Body of pancreas (tissue), 4 donors: ENCODE data around the gene PTPRA.

ENCODE experiments used
- CTCF ChIP-seq, 7 experiments: fragments of 450-650 bp in 4 of 7; fragments of 200-600 bp in 3 of 7; sonication (generic) in 3 of 7; IDR thresholded peaks; one replicate each; pipeline ENCODE4 v1.5.1; 2016 to 2019; ENCODE audit warnings: antibody characterized with exemption in 7 of 7
- POLR2A ChIP-seq, 3 donors: fragments of 450-650 bp; IDR thresholded peaks; one replicate each; pipeline ENCODE4 v1.6.1; 2016; ENCODE audit warnings: antibody characterized with exemption in 3 of 3, mild to moderate bottlenecking in 2 of 3

GRCh38 chr20:2903686-2904085 is 30.4 kb downstream of the PTPRA start:
- TF ChIP-seq POLR2A (IDR thresholded peaks at IDR 0.05) = no peak
- no peak for TF ChIP-seq CTCF (IDR thresholded peaks at IDR 0.05)
